ENCODE measurements around the gene ZC3H10.

The ZC3H10 gene

DNA sequence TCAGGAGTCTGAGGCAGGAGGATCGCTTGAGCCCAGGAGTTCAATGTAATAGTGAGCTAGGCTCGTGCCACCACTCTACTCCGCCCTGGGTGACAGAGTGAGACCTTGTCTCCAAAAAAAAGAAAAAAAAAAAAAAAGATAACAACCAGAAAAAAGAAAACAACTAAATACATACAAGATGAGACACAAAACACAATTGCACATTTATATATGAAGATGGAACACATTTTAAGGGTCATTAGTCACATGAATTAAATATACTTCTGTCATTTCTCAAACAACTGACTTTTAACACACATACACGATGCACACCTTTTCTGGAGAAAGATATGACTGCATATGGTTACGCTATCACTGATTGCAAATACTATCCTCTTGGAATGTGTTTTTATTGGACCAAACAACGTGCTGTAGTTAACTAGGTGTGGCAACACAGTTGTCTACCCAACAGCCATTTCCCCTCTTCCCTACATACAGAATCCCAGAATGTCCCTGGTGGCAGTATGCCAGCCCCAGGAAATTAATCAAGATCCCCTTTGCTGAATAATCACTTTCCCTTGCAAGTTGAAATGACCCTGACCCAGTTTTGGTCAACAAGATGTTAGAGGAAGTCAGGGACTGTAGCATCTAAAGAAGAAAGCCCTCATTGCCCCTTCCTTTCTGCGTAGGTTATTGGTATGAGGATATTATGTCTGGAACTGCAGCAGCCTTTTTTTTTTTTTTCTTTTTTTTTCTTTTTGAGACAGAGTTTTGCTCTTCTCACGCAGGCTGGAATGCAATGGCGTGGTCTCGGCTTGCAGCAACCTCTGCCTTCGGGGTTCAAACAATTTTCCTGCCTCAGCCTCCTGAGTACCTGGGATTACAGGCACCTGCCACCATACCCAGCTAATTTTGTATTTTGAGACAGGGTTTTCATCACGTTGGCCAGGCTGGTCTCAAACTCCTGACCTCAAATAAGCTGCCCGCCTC lies 28.7 kb downstream of the ZC3H10 start:
- TF ChIP-seq CTCF (IDR thresholded peaks at IDR 0.05; ENCODE audit: extremely low read depth, insufficient read depth, missing control alignments): no peak
- in situ Hi-C loops (cut with MboI; ENCODE audit: low pct_unique_long_range_greater_than_20kb, low sequenced_read_pairs, unreplicated experiment): no loop called here
- DNase-seq (ENCODE audit: low spot score): no peak

- DNase-seq (ENCODE audit: low spot score): no peak
Measured at GRCh38 chr12:56150563-56150962, 32.5 kb downstream of the ZC3H10 start.

GRCh38 chr12:56151672-56152131 lies 33.6 kb downstream of the ZC3H10 start:
- peak; percentile 20 for TF ChIP-seq CTCF (IDR thresholded peaks at IDR 0.05; ENCODE audit: extremely low read depth, insufficient read depth, missing control alignments)
- in situ Hi-C loops (cut with MboI; ENCODE audit: low pct_unique_long_range_greater_than_20kb, low sequenced_read_pairs, unreplicated experiment): no loop called here
- DNase-seq (ENCODE audit: low spot score): peak; percentile 65

More at GRCh38 chr12:56150563-56150962, 32.5 kb downstream of the ZC3H10 start:
- in situ Hi-C loops (cut with MboI; ENCODE audit: low pct_unique_long_range_greater_than_20kb, low sequenced_read_pairs, unreplicated experiment): no loop called here
- no peak for TF ChIP-seq CTCF (IDR thresholded peaks at IDR 0.05; ENCODE audit: extremely low read depth, insufficient read depth, missing control alignments)

DNA sequence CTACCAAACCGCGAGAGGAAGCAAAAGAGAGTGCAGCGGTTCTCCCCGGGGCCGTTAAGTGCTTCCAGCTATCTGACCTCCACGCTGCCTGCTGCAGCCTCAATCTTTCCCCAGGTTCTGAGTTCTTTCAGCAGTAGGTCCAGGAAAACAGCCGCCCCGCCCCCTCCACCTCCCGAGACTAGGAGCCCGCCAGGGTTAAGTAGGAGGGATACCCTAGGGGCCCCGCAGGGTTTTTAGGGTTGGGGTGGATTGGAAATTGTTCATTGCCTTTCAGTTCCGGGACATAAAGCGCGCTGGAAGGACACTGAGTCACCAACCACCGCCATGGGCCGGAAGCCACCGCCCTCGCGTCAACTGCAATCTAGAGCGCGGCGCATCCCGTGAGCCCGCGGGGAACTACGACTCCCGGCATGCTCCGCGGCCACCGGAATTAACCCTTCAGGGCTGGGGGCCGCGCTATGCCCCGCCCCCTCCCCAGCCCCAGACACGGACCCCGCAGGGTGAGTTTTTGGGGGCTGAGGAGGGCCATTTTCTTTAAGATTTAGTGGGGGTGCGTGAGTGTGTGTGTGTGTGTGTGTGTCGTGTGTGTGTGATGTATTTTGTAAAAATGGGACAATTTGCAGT lies 34.2 kb downstream of the ZC3H10 start, which contains the start of gene MYL6B:
MYL6B (plus strand) TSS at position 456 of the 624 bp plus-strand sequence. CDS start 1,332 bp downstream, outside the sequence.
- peak; percentile 91 for DNase-seq (ENCODE audit: low spot score)
- in situ Hi-C loops (cut with MboI; ENCODE audit: low pct_unique_long_range_greater_than_20kb, low sequenced_read_pairs, unreplicated experiment): no loop called here
- no peak for TF ChIP-seq CTCF (IDR thresholded peaks at IDR 0.05; ENCODE audit: extremely low read depth, insufficient read depth, missing control alignments)

GRCh38 chr12:56152756-56153677 lies 35.0 kb downstream of the ZC3H10 start:
- DNase-seq (ENCODE audit: low spot score): no peak
- in situ Hi-C loops (cut with MboI; ENCODE audit: low pct_unique_long_range_greater_than_20kb, low sequenced_read_pairs, unreplicated experiment): no loop called here
- TF ChIP-seq CTCF (IDR thresholded peaks at IDR 0.05; ENCODE audit: extremely low read depth, insufficient read depth, missing control alignments): no peak

- DNase-seq (ENCODE audit: low spot score): no peak
- TF ChIP-seq CTCF (IDR thresholded peaks at IDR 0.05; ENCODE audit: extremely low read depth, insufficient read depth, missing control alignments): no peak
- in situ Hi-C loops (cut with MboI; ENCODE audit: low pct_unique_long_range_greater_than_20kb, low sequenced_read_pairs, unreplicated experiment): no loop called here
Measured at GRCh38 chr12:56153678-56154065, 35.6 kb downstream of the ZC3H10 start.

All from GM13977 (cell line).